ENCODE data around the gene ZBTB2.
"Not testable (repeated sequence)": the region's sequence is repeated elsewhere in the genome, so short reads cannot be mapped to it uniquely, and the experiment has no call there.

Gene ZBTB2

DNA sequence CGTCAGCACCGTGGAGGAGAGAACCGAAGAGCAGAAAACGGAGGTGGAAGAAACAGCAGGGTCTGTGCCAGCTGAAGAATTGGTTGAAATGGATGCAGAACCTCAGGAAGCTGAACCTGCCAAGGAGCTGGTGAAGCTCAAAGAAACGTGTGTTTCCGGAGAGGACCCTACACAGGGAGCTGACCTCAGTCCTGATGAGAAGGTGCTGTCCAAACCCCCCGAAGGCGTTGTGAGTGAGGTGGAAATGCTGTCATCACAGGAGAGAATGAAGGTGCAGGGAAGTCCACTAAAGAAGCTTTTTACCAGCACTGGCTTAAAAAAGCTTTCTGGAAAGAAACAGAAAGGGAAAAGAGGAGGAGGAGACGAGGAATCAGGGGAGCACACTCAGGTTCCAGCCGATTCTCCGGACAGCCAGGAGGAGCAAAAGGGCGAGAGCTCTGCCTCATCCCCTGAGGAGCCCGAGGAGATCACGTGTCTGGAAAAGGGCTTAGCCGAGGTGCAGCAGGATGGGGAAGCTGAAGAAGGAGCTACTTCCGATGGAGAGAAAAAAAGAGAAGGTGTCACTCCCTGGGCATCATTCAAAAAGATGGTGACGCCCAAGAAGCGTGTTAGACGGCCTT, 41.6 kb downstream of the ZBTB2 start:
- Mint-ChIP-seq H3K4me3 (no peak overlapping the region), H3K36me3 (no peaks in the 10 kb centered on the region), H3K27ac (no peak overlapping the region), H3K9me3 (no peaks in the 10 kb centered on the region), H3K4me1 (no peaks in the 10 kb centered on the region), H3K27me3 (peaks cover 16% of the 10 kb centered on the region)
- no peak for DNase-seq
- CTCF ChIA-PET = interaction anchor here (0.6 to 1.9 kb wide), 3 partner anchors 9 to 25 kb away, joined by 3 to 5 read pairs (median 3); no protein-coding TSS in a partner anchor

- not testable (repeated sequence) for H3K27me3 Mint-ChIP-seq, H3K36me3 Mint-ChIP-seq, H3K4me3 Mint-ChIP-seq, H3K4me1 Mint-ChIP-seq, H3K9me3 Mint-ChIP-seq, H3K27ac Mint-ChIP-seq, DNase-seq
- CTCF ChIA-PET = interaction anchor here (1.2 kb wide), 1 partner anchor 19 kb away, joined by 5 read pairs; no protein-coding TSS in a partner anchor
Observed at GRCh38 chr6:151342750-151343149, 48.6 kb downstream of the ZBTB2 start.

DNA sequence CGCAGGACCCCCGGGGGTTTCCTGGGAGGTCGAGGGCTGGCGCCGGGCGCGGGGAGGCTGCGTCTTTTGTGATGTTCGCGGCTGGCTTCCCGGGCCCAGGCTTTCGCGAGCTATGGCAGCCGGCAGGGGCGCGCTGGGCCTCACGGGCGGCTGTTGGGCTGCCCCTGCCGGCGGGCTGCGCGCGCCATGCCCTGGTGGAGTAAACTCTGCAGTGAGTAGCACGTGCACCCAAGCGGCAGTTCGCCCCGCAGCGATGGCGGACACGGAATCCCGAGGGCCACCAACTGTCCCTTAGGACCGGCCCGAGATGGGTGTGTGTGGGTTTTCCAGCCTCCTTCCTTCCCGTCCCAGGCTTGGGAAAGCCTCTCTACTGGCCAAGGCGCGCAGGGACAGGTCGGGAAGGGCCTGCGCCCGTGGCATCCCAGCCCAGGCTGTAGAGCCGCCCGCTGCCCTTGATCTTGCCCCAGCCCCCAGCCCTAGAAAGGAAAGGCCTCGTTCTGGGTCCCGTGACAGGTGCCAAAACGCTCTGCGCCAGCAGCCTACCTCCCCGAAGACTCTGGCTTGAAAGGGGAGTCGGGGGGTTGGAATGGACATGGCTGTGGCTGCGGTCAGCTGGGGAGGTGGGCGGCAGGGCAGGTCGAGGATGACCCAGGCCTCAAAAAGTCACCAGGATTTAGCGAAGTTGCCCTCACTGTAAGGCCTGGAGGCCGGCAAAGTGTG, 49.7 kb downstream of the ZBTB2 start:
- no peaks in the 10 kb centered on the region for H3K36me3 Mint-ChIP-seq
- no peak overlapping the region for H3K4me3 Mint-ChIP-seq
- no peak for DNase-seq
- H3K9me3 Mint-ChIP-seq = no peaks in the 10 kb centered on the region
- H3K27ac Mint-ChIP-seq = no peak overlapping the region
- peaks cover 4% of the 10 kb centered on the region for H3K27me3 Mint-ChIP-seq
- CTCF ChIA-PET = no interaction called here
- no peaks in the 10 kb centered on the region for H3K4me1 Mint-ChIP-seq

GRCh38 chr6:151340219-151340978, 51.0 kb downstream of the ZBTB2 start:
- CTCF ChIA-PET = interaction anchor here (0.6 to 2.2 kb wide), 2 partner anchors 9 to 15 kb away, joined by 3 to 7 read pairs; no protein-coding TSS in a partner anchor
- H3K4me1 Mint-ChIP-seq = no peaks in the 10 kb centered on the region
- H3K9me3 Mint-ChIP-seq = peaks cover 3% of the 10 kb centered on the region
- no peak overlapping the region for H3K27ac Mint-ChIP-seq
- no peaks in the 10 kb centered on the region for H3K36me3 Mint-ChIP-seq
- H3K27me3 Mint-ChIP-seq = peaks cover 4% of the 10 kb centered on the region
- DNase-seq = no peak
- no peak overlapping the region for H3K4me3 Mint-ChIP-seq

DNA sequence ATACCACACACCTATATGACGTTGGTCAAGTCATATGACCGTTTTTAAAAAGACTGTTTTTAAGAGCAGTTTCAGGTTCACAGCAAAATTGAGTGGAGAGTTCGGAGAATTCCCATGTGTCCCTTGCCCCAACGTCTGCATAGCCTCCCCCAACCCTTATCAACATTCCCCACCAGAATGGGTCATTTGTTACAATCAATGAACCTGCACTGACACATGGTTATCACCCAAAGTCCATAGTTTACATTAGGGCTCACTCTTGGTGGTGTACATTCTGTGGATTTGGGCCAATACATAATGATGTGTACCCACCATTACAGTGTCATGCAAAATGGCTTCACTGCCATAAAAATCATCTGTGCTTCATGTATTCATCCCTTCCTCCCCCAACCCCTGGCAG, 52.0 kb downstream of the ZBTB2 start:
- no peak for DNase-seq
- Mint-ChIP-seq H3K36me3 (no peaks in the 10 kb centered on the region), H3K27me3 (peaks cover 4% of the 10 kb centered on the region), H3K27ac (no peak overlapping the region), H3K4me1 (peaks cover 3% of the 10 kb centered on the region), H3K9me3 (peaks cover 3% of the 10 kb centered on the region), H3K4me3 (no peak overlapping the region)
- CTCF ChIA-PET = interaction anchor here (0.6 to 2.2 kb wide), 2 partner anchors 14 to 447 kb away, joined by 3 to 7 read pairs; no protein-coding TSS in a partner anchor

DNA sequence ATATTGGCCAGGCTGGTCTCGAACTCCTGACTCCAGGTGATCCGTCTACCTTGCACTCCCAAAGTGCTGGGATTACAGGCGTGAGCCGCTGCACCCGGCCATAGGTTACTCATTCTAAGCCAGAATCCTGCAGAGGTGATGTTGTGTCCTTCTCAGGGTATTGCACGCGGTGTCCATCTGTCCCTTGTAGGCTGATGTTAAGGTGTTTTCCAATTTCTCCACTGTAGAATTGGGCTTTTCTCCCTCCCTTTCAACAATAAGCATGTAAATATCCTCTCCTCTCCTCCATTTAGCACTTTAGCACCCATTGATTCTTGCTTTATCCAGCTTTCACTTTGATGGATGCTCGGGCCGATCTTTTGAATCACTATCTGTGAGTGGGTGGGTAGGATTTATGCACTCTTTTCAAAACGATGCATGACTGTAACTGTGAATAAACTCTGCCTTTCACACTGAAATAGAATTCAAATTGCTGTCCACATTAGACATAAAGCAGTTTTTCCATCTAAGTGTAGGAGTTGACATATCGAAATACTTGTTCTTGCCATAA, 52.6 kb downstream of the ZBTB2 start:
- no peak for DNase-seq
- H3K27me3 Mint-ChIP-seq = peaks cover 7% of the 10 kb centered on the region
- no peak overlapping the region for H3K4me3 Mint-ChIP-seq
- H3K9me3 Mint-ChIP-seq = peaks cover 3% of the 10 kb centered on the region
- H3K4me1 Mint-ChIP-seq = peaks cover 3% of the 10 kb centered on the region
- CTCF ChIA-PET = interaction anchor here (1.3 to 2.2 kb wide), 2 partner anchors 14 to 447 kb away, joined by 6 to 7 read pairs; no protein-coding TSS in a partner anchor
- no peaks in the 10 kb centered on the region for H3K36me3 Mint-ChIP-seq
- no peak overlapping the region for H3K27ac Mint-ChIP-seq

GRCh38 chr6:151335930-151336329, 55.4 kb downstream of the ZBTB2 start:
- DNase-seq = no peak
- no peak overlapping the region for H3K27ac Mint-ChIP-seq
- H3K4me1 Mint-ChIP-seq = peaks cover 3% of the 10 kb centered on the region
- H3K36me3 Mint-ChIP-seq = no peaks in the 10 kb centered on the region
- H3K27me3 Mint-ChIP-seq = peaks cover 13% of the 10 kb centered on the region
- CTCF ChIA-PET = interaction anchor here (0.5 to 4.7 kb wide), 10 partner anchors 11 to 519 kb away, joined by 3 to 45 read pairs (median 4); no protein-coding TSS in a partner anchor
- H3K9me3 Mint-ChIP-seq = peaks cover 3% of the 10 kb centered on the region
- no peak overlapping the region for H3K4me3 Mint-ChIP-seq

GRCh38 chr6:151330130-151330696, 61.1 kb downstream of the ZBTB2 start:
- CTCF ChIA-PET = interaction anchor here (0.9 to 2.5 kb wide), 2 partner anchors 343 to 439 kb away, joined by 3 to 9 read pairs; no protein-coding TSS in a partner anchor
- H3K9me3 Mint-ChIP-seq = no peaks in the 10 kb centered on the region
- H3K36me3 Mint-ChIP-seq = no peaks in the 10 kb centered on the region
- peaks cover 50% of the 10 kb centered on the region for H3K27me3 Mint-ChIP-seq
- H3K4me3 Mint-ChIP-seq = no peak overlapping the region
- H3K27ac Mint-ChIP-seq = no peak overlapping the region
- DNase-seq = no peak
- H3K4me1 Mint-ChIP-seq = peaks cover 12% of the 10 kb centered on the region

DNA sequence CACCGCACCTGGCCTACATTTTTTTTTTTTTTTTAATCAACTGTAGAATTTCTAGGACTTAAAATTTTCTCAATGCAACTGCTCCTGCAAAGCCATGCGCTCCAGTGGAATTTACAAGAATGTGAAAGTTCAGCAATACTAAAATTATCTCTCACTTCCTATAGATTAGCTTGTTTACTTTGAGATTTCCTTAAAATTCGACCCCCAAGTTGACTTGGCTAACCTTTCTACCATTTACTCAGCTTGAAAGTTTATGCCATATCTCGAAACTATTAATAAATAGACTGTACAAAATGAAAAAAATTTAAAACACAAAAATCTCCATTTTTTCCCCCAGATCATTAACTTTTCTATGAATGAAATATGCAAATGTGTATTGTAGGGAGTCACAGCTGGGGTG, 64.3 kb downstream of the ZBTB2 start:
- H3K27me3 Mint-ChIP-seq = peaks cover 68% of the 10 kb centered on the region
- no peaks in the 10 kb centered on the region for H3K36me3 Mint-ChIP-seq

DNA sequence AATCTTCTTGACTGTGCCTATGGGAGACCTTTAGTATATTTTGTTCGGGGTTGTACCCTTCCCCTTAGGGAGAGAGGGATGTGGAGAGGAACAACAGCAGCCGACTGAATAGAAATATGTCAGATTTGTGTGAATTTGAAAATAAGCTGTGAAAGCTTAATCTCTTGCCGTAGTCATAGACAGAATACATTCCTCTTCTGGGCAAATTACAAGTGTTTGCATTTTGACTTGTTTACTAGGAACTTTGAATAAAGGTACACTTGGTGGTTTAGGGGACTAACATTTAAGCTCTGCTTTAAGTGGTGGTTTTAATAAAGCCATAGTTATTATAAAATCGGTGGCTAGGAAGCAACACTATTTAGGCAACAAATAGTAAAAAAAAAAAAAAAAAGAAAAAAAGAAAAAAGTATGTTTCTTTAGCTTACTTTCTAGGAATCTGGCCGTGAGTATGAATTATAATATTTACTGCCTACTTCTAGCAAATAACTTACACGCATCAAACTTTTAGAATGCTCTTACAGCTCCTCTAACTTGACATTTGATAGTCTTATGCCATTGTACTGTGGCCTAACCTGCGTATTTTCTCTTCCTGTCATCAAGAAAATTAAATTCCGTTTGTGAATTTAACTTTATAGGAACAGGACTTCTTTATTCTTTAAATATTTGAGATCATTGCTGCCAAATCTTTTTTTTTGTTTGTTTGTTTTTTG, 65.1 kb downstream of the ZBTB2 start:
- CTCF ChIA-PET = interaction anchor here (0.8 to 6.6 kb wide), 5 partner anchors 9 to 435 kb away, joined by 3 to 196 read pairs (median 45); no protein-coding TSS in a partner anchor
- peaks cover 68% of the 10 kb centered on the region for H3K27me3 Mint-ChIP-seq
- no peaks in the 10 kb centered on the region for H3K9me3 Mint-ChIP-seq

More for the DNA sequence above, 64.3 kb downstream of the ZBTB2 start:
- H3K27ac Mint-ChIP-seq = no peak overlapping the region
- no peak for DNase-seq
- no peaks in the 10 kb centered on the region for H3K9me3 Mint-ChIP-seq
- CTCF ChIA-PET = interaction anchor here (4.2 to 6.6 kb wide), 3 partner anchors 8 to 436 kb away, joined by 45 to 196 read pairs (median 166); no protein-coding TSS in a partner anchor
- no peak overlapping the region for H3K4me3 Mint-ChIP-seq
- H3K4me1 Mint-ChIP-seq = peaks cover 26% of the 10 kb centered on the region

DNA sequence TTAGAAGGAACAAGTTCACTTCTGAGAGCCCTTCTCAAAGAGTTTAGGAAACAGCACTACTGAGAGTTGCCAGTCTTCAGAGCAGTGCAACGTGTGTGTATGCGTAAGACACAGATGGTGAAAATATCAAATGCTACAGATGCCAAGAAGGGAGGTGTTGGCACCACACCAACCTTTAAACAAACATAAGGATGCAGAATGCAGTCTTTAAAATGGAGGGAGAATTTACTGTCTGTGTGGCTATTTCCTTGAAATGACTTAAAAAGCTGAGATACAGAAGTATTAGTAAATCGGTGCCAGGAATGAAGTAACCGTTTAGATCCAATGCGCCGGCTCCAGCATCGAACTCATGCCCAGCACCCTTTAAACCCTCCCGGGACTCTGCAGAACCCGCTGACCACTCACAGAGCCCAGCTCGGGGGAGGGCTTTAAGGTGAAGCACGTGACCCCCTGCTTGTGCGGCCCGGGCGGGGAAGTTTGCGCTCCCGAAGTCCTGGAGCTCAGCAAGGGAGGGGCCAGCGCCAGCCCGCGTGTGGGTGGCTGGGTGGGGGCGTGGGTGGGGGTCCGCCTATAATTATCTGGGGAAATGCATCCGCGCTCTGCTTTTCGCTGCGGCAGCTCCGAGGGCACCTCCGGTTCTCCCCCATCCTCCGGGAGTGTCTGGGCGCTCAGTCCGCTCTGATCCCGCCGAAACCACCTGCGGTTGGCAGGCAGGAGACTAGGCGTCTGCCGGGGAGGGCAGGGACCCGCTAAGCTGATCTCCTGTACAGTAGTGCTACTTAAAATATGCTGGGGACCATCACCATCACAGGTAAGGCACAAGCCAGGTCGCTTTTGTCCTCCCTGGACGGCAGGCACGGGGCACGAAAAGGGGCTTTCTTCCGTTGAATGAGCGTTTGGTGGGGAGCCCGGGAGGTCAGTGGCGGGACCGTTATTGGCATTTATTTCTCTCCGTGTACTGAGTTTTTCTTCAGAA, 66.0 kb downstream of the ZBTB2 start:
- H3K27me3 Mint-ChIP-seq = peaks cover 72% of the 10 kb centered on the region
- CTCF ChIA-PET = interaction anchor here (0.6 to 6.6 kb wide), 43 partner anchors 9 to 509 kb away, joined by 3 to 196 read pairs (median 4); partner anchors contain the start of gene AKAP12
- H3K4me3 Mint-ChIP-seq = peak overlapping the region; percentile 42
- no peaks in the 10 kb centered on the region for H3K36me3 Mint-ChIP-seq
- no peaks in the 10 kb centered on the region for H3K9me3 Mint-ChIP-seq
- DNase-seq = peak; percentile 37
- H3K4me1 Mint-ChIP-seq = peaks cover 26% of the 10 kb centered on the region
- H3K27ac Mint-ChIP-seq = no peak overlapping the region

More for the DNA sequence above, 65.1 kb downstream of the ZBTB2 start:
- Mint-ChIP-seq H3K27ac (no peak overlapping the region), H3K4me3 (peak overlapping the region; percentile 42), H3K36me3 (no peaks in the 10 kb centered on the region), H3K4me1 (peaks cover 26% of the 10 kb centered on the region)
- DNase-seq = no peak

DNA sequence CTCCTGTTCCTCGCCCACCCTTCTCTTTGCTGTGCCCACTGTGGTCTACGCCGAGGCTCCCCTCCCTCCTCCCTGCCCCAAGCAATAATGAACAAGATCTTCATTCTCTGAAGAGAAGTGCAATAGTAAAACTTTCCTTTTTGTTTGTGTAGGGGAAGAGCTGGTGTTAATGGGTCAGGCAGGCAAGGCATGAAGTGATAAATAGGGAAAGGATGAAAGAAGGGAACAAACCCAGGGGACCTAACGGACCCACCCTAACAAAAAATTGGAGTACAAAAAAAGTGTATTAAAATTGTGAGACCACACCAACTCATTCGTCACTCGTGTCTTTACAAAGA, 66.9 kb downstream of the ZBTB2 start:
- Mint-ChIP-seq H3K27ac (no peak overlapping the region), H3K9me3 (no peaks in the 10 kb centered on the region), H3K4me3 (no peak overlapping the region), H3K4me1 (peaks cover 26% of the 10 kb centered on the region), H3K27me3 (peaks cover 75% of the 10 kb centered on the region), H3K36me3 (no peaks in the 10 kb centered on the region)
- CTCF ChIA-PET = interaction anchor here (0.6 to 6.6 kb wide), 53 partner anchors 10 to 510 kb away, joined by 3 to 196 read pairs (median 4); partner anchors contain the start of gene AKAP12
- no peak for DNase-seq

Measured in activated naive CD4-positive, alpha-beta T cell treated with anti-CD3 and anti-CD28 coated beads, Interleukin-2, amount 10 ng/mL, durations not matched to agents 7 days and 5 days (primary cell).